NB4 (cell line): ENCODE results near the gene SMR3B.

Experiments
- CTCF ChIP-seq: IDR thresholded peaks from one replicate; pipeline ENCODE4 v1.5.1; 2012; ENCODE audit warnings: low read depth, low read length
- POLR2A ChIP-seq: IDR thresholded peaks from 2 replicates; pipeline ENCODE4 v1.6.1; 2011; ENCODE audit warnings: mild to moderate bottlenecking; ENCODE audit not compliant: insufficient read length; ENCODE audit errors: extremely low read depth
- TF ChIP-seq, protein P1 (sequence below): IDR thresholded peaks from 2 replicates; pipeline ENCODE4 v1.6.1; 2011; ENCODE audit warnings: low read depth, low read length

DNA sequence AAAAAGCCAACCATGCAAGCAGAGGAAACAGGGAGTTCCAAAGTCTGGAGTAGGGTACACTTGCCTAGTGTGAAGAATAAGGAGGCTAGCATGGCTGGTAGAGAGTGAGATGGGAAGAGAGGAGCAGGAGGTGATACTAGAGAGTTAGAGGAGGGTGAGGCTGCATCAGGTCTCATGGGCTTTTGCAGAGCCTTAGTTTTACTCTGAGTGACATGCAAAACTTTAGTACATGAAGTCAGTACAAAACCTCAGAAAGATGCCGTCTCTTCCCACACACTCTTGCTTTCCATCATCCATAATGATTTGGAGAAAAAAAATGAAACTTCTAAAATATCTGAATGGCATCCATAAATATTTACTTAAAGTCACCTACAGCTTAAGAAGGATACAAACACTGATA is 19.8 kb downstream of the SMR3B start:
- TF ChIP-seq CTCF: no peak
- TF ChIP-seq POLR2A: no peak
- TF ChIP-seq, protein P1, sequence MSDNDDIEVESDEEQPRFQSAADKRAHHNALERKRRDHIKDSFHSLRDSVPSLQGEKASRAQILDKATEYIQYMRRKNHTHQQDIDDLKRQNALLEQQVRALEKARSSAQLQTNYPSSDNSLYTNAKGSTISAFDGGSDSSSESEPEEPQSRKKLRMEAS: no peak
